Measurements from ENCODE around the gene XRN1. TPM values are rescaled to one million over a fixed set of nuclear protein-coding genes. Genes with fewer than 3 reads are reported as not detected.

XRN1 gene
- 31.1 and 52.9 TPM in 2 replicates for total RNA-seq

DNA sequence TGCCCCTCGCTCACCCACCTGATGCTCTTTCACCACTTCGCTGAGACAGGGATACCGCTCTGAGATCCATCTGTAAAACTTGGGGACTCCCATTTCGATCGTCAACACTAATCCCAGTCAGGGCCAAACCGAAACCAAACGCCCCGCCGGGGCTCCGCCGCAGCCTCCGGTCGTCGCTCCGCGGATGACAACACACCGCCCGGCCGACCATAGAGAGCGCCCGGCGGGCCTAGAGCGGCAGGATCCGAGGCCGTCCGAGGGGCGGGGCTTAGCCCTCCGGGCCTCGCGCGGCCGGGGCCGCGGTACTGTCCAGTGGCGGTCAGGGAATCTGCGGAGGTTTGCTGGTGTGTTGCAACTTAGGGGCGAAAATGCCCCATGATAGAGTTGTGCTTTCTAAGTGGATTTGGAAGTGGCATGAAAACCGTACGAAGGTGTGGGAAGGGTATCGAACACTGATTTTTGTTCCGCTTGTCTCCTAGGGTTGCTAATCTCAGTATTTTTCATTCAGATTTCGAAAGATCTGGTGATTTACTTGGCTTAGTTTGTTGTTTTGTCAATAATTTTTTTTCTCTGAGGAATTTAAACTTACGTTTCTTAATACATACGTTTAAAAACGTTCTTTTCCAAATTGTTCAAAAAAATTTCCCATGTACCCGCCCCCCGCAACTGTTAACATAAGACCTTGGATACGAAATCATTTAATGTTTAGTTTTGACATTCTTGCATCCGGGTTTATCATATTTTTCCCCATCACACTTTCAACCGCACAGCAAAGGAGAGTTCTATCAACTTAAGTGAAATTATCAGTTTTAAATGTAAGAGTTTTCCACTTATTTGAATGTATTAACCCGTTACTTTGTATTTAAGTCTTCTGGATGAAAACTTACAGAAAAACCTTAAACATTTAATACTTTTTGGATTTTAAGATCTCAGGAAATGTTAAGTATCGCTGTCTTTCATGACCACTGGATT lies at the start of gene XRN1:
TSS of gene XRN1 (minus strand) at position 186 of the 972 bp plus-strand sequence. CDS start at position 93, 93 bp downstream.

Other genes starting within 250 kb of the XRN1 start
- gene GK5, start 222.5 kb downstream of the XRN1 start, total RNA-seq, result 15.4 and 20.5 TPM in 2 replicates
- gene ATR, start 130.7 kb upstream of the XRN1 start, total RNA-seq, result 19.4 and 29.4 TPM in 2 replicates
- 0.33 and 0.87 TPM in 2 replicates for gene PLS1, start 148.4 kb upstream of the XRN1 start, total RNA-seq